GM19099 (cell line): Measurements from ENCODE around the gene TFR2.
A peak's percentile ranks its signal among the peaks of the same experiment; 100 is the strongest.

Source experiments
- POLR2A ChIP-seq: IDR thresholded peaks from 3 replicates; pipeline ENCODE4 v1.6.1; 2011; ENCODE audit warnings: low read depth; ENCODE audit not compliant: insufficient read length; ENCODE audit errors: extremely low read depth

The TFR2 gene

GRCh38 chr7:100640517-100641440 lies 573 bp downstream of the TFR2 start:
- TF ChIP-seq POLR2A: no peak

- no peak for TF ChIP-seq POLR2A
These were observed 1.3 kb downstream of the TFR2 start for GRCh38 chr7:100639995-100640516.

DNA sequence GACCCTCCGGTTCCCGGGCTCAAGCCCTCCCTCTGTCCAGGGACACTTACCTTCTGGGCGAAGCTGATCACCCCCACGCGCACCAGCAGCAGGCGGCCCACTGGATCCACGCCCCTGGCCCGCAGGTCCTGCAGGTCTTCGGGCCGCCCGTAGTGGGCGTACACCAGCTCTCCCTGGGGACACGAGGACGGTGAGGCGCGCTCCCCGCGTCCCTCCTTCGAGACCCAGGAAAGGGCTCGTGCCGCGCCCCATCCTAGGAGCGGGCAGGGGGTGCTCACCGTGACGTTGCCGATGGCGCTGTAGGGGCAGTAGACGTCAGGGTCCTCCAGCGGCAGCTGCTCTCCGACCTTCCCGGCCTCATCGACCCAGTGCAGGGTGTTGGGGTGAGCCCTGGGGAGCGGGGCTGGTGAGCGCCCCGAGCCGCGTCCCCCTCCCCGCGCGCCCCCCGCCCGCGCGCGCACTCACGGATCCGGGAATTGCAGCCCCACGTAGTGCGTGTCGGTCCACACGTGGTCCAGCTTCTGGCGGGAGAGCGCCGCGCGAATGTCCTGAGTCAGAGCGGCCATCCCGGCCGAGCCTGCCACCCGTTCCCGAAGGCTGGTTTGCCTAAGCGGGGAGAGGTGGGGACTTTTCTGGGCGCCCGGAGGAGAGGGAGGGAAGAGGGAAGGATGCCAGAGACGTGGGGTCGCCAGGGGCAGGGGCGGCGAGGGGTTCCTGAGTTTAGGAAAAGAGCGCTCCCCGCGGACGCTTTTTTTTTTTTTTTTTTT lies 8.2 kb downstream of the TFR2 start:
- TF ChIP-seq POLR2A: peak; percentile 41

DNA sequence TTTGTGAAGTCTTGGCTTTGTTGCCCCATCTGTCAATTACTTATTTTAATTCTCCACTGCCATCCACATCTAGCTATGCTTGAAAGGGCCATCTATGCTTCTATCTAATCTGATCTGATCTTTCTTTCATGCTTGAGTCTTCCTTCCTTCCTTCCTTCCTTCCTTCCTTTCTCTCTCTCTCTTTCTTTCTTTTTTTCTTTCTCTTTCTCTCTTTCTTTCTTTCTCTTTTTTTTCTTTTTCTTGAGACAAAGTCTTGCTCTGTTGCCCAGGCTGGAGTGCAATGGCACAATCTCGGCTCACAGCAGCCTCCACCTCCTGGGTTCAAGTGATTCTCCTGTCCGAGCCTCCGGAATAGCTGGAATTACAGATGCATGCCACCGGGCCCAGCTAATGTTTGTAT lies 11.3 kb downstream of the TFR2 start:
- no peak for TF ChIP-seq POLR2A

GRCh38 chr7:100629117-100629716 lies 12.1 kb downstream of the TFR2 start:
- no peak for TF ChIP-seq POLR2A

DNA sequence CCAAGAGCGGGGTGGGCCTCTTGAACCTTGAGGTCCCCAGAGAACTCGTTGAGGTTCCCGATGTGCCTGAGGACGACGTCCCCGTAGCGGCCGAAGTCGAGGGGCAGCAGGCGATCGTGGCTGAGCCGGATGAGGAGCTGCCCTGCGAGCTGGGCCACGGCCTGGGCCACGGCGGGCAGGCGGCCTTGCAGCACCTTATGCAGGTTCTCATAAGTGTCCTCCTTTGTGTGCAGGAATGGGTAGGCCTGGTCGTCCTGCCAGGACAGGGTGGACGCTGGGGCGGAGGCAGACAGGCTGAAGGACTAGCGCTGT lies 14.2 kb downstream of the TFR2 start:
- TF ChIP-seq POLR2A: no peak

DNA sequence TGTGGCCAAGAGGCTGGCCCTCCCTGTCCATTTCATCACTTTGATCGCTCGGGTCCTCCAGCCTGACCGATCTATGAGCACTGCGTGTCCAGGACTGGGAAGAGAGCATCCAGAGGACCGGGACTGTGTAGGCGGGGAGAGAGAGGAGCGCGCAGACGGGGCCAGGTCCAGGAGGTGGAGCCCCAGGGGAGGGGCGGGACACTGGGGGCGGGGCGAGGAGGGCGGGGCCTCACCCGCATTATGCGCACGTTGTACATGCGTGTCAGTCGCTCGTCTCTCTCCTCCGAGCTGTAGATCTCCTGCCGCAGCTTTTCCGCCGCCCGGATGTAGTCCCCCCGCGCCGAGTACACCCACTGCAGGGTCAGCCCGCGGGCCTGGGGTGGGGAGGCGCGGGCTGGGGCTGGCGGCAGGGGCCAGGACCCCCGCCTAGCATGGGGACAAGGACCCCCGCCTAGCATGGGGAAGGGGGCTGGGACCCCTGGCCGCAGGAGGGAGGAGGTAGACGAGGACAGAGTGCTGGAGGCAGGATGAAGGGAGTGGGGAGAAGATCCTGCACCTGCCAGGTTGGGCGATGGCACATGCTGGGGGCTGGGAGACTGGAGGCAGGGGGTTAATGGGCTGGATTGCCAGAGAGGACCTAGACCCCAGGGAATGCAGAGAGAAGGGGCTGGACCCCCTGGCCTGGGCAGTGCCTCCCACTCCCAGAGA lies 14.7 kb downstream of the TFR2 start:
- peak; percentile 58 for TF ChIP-seq POLR2A

DNA sequence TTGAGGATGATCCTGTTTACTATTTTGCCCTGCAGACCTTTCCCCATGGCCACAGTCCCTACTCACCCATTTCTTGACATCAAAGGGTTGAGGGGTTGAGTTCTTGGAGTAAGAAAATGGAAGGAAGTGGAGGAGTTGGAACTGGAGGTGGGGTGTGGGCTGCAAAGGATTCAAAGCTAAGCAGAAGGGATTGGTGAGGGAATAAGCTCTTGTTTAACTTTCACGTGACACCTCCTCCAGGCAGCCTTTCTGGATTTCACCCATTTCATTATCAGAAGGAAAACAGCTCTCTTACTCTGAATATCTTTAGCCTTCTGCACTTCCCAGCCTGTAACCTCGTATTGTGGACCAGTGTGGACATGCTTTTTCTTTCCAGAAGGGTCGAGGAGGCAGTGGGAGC lies 15.3 kb downstream of the TFR2 start:
- TF ChIP-seq POLR2A: no peak

DNA sequence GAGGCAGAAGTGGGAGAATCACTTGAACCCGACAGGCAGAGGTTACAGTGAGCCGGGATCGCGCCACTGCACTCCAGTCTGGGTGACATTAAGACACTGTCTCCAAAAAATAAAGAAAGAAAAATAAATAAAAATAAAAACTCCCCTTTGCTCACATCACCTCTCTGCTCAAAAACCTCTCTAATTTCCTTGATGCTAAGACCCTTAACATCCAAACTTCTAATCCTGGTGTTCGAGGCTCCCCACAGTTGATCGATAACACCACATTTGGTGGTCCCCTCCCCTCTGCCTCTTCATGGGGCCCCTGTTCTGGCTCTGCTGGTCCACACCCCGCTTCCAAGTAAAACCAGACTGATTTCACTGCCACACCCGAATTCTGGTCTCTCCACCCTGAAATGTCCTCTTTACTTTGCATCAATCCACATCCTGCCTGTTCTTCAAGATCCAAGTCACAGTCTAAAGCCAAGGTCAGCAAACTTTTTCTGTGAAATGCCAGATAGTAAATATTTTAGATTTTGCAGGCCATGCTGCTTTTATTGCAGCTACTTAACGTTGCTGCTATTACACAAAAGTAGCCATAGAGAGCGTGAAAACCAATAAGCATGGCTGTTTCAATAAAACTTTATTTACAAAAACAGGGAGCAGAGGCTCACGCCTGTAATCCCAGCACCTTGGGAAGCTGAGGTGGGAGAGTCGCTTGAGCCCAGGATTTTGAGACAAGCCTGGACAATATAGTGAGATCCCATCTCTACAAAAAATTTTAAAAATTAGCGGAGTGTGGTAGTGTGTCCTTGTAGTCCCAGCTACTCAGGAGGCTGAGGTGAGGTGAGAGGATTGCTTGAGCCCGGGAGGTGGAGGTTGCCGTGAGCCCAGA lies 17.2 kb downstream of the TFR2 start:
- no peak for TF ChIP-seq POLR2A

DNA sequence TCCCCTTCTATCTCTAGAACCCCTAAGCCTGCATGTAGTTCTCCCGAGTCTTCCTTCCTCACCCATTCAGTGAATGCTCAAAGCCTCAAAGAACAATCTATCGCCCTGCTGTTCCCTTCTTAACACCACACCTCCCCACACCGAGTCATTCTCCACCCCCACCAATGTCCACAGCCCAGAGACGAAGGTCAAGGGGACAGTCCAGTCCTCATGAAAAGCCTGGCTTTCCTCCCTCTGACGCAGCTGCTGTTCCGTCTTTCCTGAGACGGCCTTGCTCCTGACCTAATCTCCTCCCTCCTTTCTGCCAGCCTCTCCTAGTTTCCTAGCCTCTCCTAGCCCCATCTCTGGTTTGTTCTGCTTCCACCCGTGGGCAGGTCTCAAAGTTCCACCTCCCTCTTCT lies 19.8 kb downstream of the TFR2 start:
- no peak for TF ChIP-seq POLR2A

GRCh38 chr7:100620804-100621203 lies 20.5 kb downstream of the TFR2 start:
- no peak for TF ChIP-seq POLR2A

DNA sequence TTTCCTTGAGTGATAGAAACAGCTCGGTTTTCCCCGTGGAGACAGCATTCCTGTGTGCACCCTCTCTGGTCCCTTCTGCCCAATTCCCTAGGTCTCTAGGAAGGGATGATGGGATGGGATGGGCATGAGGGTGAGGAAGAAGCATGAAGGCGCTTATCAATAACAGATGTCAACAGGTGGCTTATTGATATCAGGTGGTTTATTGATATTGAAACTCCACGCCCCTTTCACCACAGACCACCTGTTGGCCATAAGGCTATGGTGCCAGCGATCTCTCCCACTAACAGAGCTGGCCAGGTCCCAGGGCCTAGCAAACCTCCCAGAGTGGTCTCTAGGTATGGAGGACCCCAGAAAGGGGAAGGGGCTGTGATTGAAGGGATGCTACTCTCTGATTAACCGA lies 21.1 kb downstream of the TFR2 start:
- no peak for TF ChIP-seq POLR2A

DNA sequence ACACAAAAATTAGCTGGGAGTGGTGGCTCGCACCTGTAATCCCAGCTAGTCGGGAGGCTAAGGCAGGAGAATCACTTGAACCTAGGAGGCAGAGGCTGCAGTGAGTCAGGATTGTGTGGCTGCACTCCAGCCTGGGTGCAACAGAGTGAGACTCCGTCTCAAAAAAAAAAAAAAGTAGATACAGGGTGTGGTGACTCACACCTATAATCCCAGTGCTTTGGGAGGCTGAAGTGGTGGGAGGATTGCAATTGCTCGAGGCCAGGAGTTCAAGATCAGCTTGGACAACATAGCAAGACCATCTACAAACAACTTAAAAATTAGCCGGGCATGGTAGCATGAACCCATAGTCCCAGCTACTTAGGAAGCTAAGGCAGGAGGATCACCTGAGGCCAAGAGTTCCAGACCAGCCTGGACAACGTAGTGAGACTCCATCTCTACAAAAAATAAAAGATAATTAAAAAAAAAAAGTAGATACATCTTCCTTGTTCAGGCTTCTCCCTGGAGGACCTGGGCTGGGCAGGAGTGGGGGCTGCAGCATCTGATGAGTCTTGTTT lies 27.0 kb downstream of the TFR2 start:
- TF ChIP-seq POLR2A: no peak
